IMR-90 (cell line): ENCODE results near the gene POU2AF2. TPM values are rescaled to one million over a fixed set of nuclear protein-coding genes. Genes with fewer than 3 reads are reported as not detected.
"Not testable (repeated sequence)": the region's sequence is repeated elsewhere in the genome, so short reads cannot be mapped to it uniquely, and the experiment has no call there.

Source experiments
- ATAC-seq: fragments of 200-7000 bp; cut with Tn5 transposase; 2 replicates; pipeline ENCODE4 v1.9.1; 2020; ENCODE audit warnings: low read depth, mild to moderate bottlenecking, moderate library complexity
- BruUV-seq: library from RNA; stranded (reverse); fragments of 400-500 nt; replicated peaks from 2 replicates; lab custom pipeline; 2021; lab: Mats Ljungman, UMichigan
- CTCF ChIA-PET: fragments of 300-600 bp; formaldehyde crosslinking; extraction: SDS; loops from one replicate; lab custom pipeline; 2021; ENCODE audit warnings: antibody characterized with exemption; lab: Yijun Ruan, JAX
- POLR2A ChIA-PET: fragments of 300-600 bp; sonication (Branson Sonifier 250); formaldehyde crosslinking; loops from one replicate; lab custom pipeline; 2022; ENCODE audit warnings: antibody characterized with exemption; ENCODE audit not compliant: unreplicated experiment; lab: Charles Lee
- DNase-seq: peaks from one replicate; pipeline ENCODE4 v3.0.0; 2013
- H2AFZ ChIP-seq: replicated peaks from 2 replicates; pipeline ENCODE3; 2013; ENCODE audit warnings: low read length, mild to moderate bottlenecking; ENCODE audit not compliant: poor library complexity
- H2AK5ac ChIP-seq: 2 replicates; pipeline ENCODE4 v1.6.1; 2013; ENCODE audit warnings: low read depth, low read length, inconsistent platforms
- H2AK9ac ChIP-seq: replicated peaks from 2 replicates; pipeline ENCODE3; 2013; ENCODE audit warnings: mild to moderate bottlenecking, low read depth, low read length, moderate library complexity; ENCODE audit not compliant: poor library complexity
- H2BK120ac ChIP-seq: 2 replicates; pipeline ENCODE4 v1.6.1; 2013; ENCODE audit warnings: low read depth, low read length, inconsistent platforms
- H2BK15ac ChIP-seq: 3 replicates; pipeline ENCODE4 v1.6.1; 2013; ENCODE audit warnings: low read depth, low read length, inconsistent platforms
- H2BK20ac ChIP-seq: 2 replicates; pipeline ENCODE4 v1.6.1; 2013; ENCODE audit warnings: low read depth, mild to moderate bottlenecking, inconsistent platforms, low read length, moderate library complexity
- H2BK5ac ChIP-seq: 2 replicates; pipeline ENCODE4 v1.6.1; 2013; ENCODE audit warnings: mild to moderate bottlenecking, low read depth, low read length, inconsistent platforms; ENCODE audit not compliant: poor library complexity, severe bottlenecking
- H3K14ac ChIP-seq: replicated peaks from 2 replicates; pipeline ENCODE4 v1.6.1; 2013; ENCODE audit warnings: low read depth, low read length, inconsistent platforms
- H3K18ac ChIP-seq: 2 replicates; pipeline ENCODE4 v1.6.1; 2013; ENCODE audit warnings: low read depth, low read length, control low read depth
- H3K23ac ChIP-seq: 2 replicates; pipeline ENCODE4 v1.6.1; 2013; ENCODE audit warnings: low read depth, low read length, inconsistent platforms
- H3K27ac ChIP-seq: 2 replicates; pipeline ENCODE4 v1.5.1; 2013; ENCODE audit warnings: mild to moderate bottlenecking, control low read depth, low read length; ENCODE audit not compliant: insufficient read depth
- H3K27me3 ChIP-seq: 2 replicates; pipeline ENCODE4 v1.6.1; 2013; ENCODE audit warnings: low read length; ENCODE audit not compliant: control insufficient read depth, insufficient read depth
- H3K36me3 ChIP-seq: 2 replicates; pipeline ENCODE4 v1.6.1; 2013; ENCODE audit warnings: low read length, mixed read lengths; ENCODE audit not compliant: control insufficient read depth, insufficient read depth
- H3K4ac ChIP-seq: 2 replicates; pipeline ENCODE4 v1.6.1; 2013; ENCODE audit warnings: low read depth, low read length, inconsistent platforms
- H3K4me1 ChIP-seq: 2 replicates; pipeline ENCODE4 v1.6.1; 2013; ENCODE audit warnings: low read length, mixed read lengths; ENCODE audit not compliant: control insufficient read depth, insufficient read depth
- H3K4me2 ChIP-seq: 2 replicates; pipeline ENCODE4 v1.6.1; 2013; ENCODE audit warnings: low read depth, mild to moderate bottlenecking, control low read depth, low read length, moderate library complexity
- H3K4me3 ChIP-seq: 2 replicates; pipeline ENCODE4 v1.5.1; 2013; ENCODE audit warnings: low read depth, mild to moderate bottlenecking, control low read depth, low read length, moderate library complexity; ENCODE audit not compliant: insufficient read depth
- H3K56ac ChIP-seq: 2 replicates; pipeline ENCODE4 v1.6.1; 2013; ENCODE audit warnings: low read length, inconsistent platforms; ENCODE audit not compliant: insufficient read depth; ENCODE audit errors: extremely low read depth
- H3K79me1 ChIP-seq, 2 experiments: 2 replicates each; pipeline ENCODE4 v1.6.1; 2013; ENCODE audit warnings: low read length in 2 of 2, inconsistent platforms in 1 of 2, low read depth in 1 of 2
- H3K9ac ChIP-seq: 2 replicates; pipeline ENCODE4 v1.6.1; 2013; ENCODE audit warnings: low read depth, low read length, control low read depth
- H3K9me1 ChIP-seq: 2 replicates; pipeline ENCODE4 v1.6.1; 2013; ENCODE audit warnings: low read length, inconsistent platforms; ENCODE audit not compliant: insufficient read depth
- H3K9me3 ChIP-seq: 2 replicates; pipeline ENCODE4 v1.6.1; 2013; ENCODE audit warnings: low read length; ENCODE audit not compliant: control insufficient read depth, insufficient read depth
- H4K20me1 ChIP-seq: 2 replicates; pipeline ENCODE4 v1.6.1; 2013; ENCODE audit warnings: low read length, inconsistent platforms; ENCODE audit not compliant: insufficient read depth
- H4K5ac ChIP-seq: 2 replicates; pipeline ENCODE4 v1.6.1; 2013; ENCODE audit warnings: mild to moderate bottlenecking, low read depth, low read length, control low read depth
- H4K8ac ChIP-seq, 2 experiments: 2 replicates each; pipeline ENCODE4 v1.6.1; 2013; ENCODE audit warnings: low read depth in 2 of 2, low read length in 2 of 2, control low read depth in 1 of 2, inconsistent platforms in 1 of 2
- H4K91ac ChIP-seq: 2 replicates; pipeline ENCODE4 v1.6.1; 2013; ENCODE audit warnings: low read depth, low read length, inconsistent platforms; ENCODE audit not compliant: insufficient read depth
- CEBPB ChIP-seq: IDR thresholded peaks from 2 replicates; pipeline ENCODE4 v1.6.1; 2012; ENCODE audit warnings: low read depth, low read length, improper control_type of control experiment
- CHD1 ChIP-seq: IDR thresholded peaks from 2 replicates; pipeline ENCODE4 v1.6.1; 2012; ENCODE audit warnings: low read depth, low read length, improper control_type of control experiment
- POLR2A ChIP-seq: IDR thresholded peaks from 2 replicates; pipeline ENCODE4 v1.6.1; 2012; ENCODE audit warnings: mild to moderate bottlenecking, low read depth, low read length
- SMC3 ChIP-seq: fragments of 150-350 bp; IDR thresholded peaks from 2 replicates; pipeline ENCODE4 v1.6.1; 2016; ENCODE audit warnings: low read depth, mild to moderate bottlenecking, antibody characterized with exemption, low read length, moderate library complexity
- WGBS, 2 experiments: methylation state at CpG; one replicate each; pipeline versions ENCODE4 v1.1.5 to v1.1.7; 2013; ENCODE audit warnings: missing lambda C conversion rate in 2 of 2; ENCODE audit not compliant: insufficient read length in 1 of 2; ENCODE audit errors: extremely low coverage in 2 of 2; 5-methylcytosine and 5-hydroxymethylcytosine counted together
- dilution Hi-C: fragments of 300-500 bp; cut with HindIII; formaldehyde crosslinking; loops from one replicate; pipeline ENCODE4 v1.14.3; 2018; ENCODE audit warnings: low sequenced_read_pairs; ENCODE audit not compliant: unreplicated experiment
- in situ Hi-C: fragments of 300-500 bp; cut with MboI; formaldehyde crosslinking; loops from 3 replicates; pipeline ENCODE4 v1.14.3; 2019; ENCODE audit warnings: low sequenced_read_pairs, inconsistent platforms, mixed read lengths
- intact Hi-C: fragments of 100-400 bp; cut with micrococcal nuclease; formaldehyde crosslinking; loops from 2 replicates; pipeline ENCODE4 v1.10.0; 2022
- polyA plus RNA-seq, 3 experiments: library from polyadenylated mRNA; depleted of rRNA; stranded (reverse); fragments of >200 nt; gene quantifications; 2 replicates each; pipeline ENCODE4 v1.2.3, GENCODE V29; 2012; ENCODE audit warnings: low replicate concordance in 1 of 3
- total RNA-seq: library from RNA; depleted of rRNA; stranded (reverse); fragments of >200 nt; gene quantifications from 2 replicates; pipeline ENCODE4 v1.2.3, GENCODE V29; 2012
- TF ChIP-seq, protein P1 (sequence below): fragments of 150-350 bp; IDR thresholded peaks from 2 replicates; pipeline ENCODE4 v1.6.1; 2017; ENCODE audit warnings: mild to moderate bottlenecking, antibody characterized with exemption, low read length, low read depth

The POU2AF2 gene
- total and polyA plus RNA-seq, 2 of the 4 experiments (the other 2 are of a cell fraction) = not detected

DNA sequence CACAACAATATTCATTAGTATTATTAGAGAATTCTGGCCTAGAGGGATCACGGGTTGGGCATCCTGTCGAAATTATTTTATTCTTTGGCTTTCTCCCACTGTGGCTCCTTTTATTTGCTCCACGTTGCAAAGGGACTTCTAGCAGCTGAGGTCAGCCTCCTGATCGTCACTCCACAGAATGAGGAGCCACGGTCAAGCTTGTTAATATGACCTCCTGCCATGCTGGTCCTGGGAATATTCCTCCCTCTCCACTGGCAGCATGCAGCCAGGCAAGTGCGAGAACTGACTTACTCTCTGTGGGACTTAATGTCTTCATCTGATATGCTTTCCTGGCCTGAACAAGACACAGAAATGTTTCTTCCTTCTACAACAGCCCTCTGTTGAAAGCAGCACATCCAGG is 73.8 kb downstream of the POU2AF2 start:
- Histone ChIP-seq H3K4me2 (no peak overlapping the region), H2AFZ (no peak overlapping the region), H3K4ac (no peak overlapping the region), H3K18ac (no peak overlapping the region), H4K8ac (no peak overlapping the region), H2BK20ac (no peak overlapping the region), H2AK9ac (no peak overlapping the region), H3K4me3 (no peak overlapping the region), H3K27me3 (peaks cover 8% of the 10 kb centered on the region), H3K9ac (no peak overlapping the region), H3K56ac (no peak overlapping the region), H4K5ac (no peak overlapping the region), H3K9me1 (0 out of 2 replicates have a peak, but pooled peaks cover 2% of the 10 kb centered on the region), H3K9me3 (no peaks in the 10 kb centered on the region), H3K36me3 (no peaks in the 10 kb centered on the region), H3K23ac (no peak overlapping the region), H4K20me1 (no peaks in the 10 kb centered on the region), H3K79me1 (no peaks in the 10 kb centered on the region), H3K14ac (no peak overlapping the region), H2BK5ac (no peak overlapping the region), H3K4me1 (peaks cover 2% of the 10 kb centered on the region), H4K91ac (no peak overlapping the region), H2AK5ac (no peak overlapping the region), H2BK120ac (no peak overlapping the region), H3K27ac (no peak overlapping the region), H2BK15ac (no peak overlapping the region)
- CTCF ChIA-PET = no interaction called here
- no TSS peak for BruUV-seq
- DNase-seq (no peak), ATAC-seq (no peak)
- dilution Hi-C loops (no loop called here), in situ Hi-C loops (no loop called here), intact Hi-C loops (no loop called here)
- POLR2A ChIA-PET = no interaction called here
- TF ChIP-seq POLR2A (no peak), SMC3 (no peak), CHD1 (no peak), CEBPB (no peak)
- TF ChIP-seq, protein P1, sequence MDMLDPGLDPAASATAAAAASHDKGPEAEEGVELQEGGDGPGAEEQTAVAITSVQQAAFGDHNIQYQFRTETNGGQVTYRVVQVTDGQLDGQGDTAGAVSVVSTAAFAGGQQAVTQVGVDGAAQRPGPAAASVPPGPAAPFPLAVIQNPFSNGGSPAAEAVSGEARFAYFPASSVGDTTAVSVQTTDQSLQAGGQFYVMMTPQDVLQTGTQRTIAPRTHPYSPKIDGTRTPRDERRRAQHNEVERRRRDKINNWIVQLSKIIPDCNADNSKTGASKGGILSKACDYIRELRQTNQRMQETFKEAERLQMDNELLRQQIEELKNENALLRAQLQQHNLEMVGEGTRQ = no peak
- WGBS, 2 experiments = 60% methylated on average over 4 of the region's 6 CpGs; no CpG with 5 or more reads in 1 of the 2 experiments

DNA sequence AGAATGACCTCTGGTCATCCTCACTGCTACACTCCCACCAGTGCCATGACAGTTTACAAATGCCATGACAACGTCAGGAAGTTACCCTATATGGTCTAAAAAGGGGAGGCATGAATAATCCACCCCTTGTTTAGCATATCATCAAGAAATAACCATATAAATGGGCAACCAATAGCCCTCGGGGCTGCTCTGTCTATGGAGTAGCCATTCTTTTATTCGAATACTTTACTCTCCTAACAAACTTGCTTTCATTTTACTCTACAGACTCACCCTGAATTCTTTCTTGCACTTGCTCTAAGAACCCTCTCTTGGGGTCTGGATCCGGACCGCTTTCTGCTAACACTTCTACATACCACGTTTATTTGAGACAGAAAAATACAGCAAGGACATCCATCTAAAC is 74.7 kb downstream of the POU2AF2 start:
- H2AFZ ChIP-seq, H2AK9ac ChIP-seq, H3K18ac ChIP-seq, H3K4me2 ChIP-seq, POLR2A ChIA-PET, H3K79me1 ChIP-seq, ATAC-seq, H3K36me3 ChIP-seq, H3K27ac ChIP-seq, in situ Hi-C loops, H2BK120ac ChIP-seq, H3K14ac ChIP-seq, H3K27me3 ChIP-seq, CTCF ChIA-PET, H4K8ac ChIP-seq, dilution Hi-C loops, H2AK5ac ChIP-seq, H2BK20ac ChIP-seq, H4K20me1 ChIP-seq, H3K4ac ChIP-seq, H3K9ac ChIP-seq, H2BK5ac ChIP-seq, H3K4me3 ChIP-seq, H2BK15ac ChIP-seq, DNase-seq, H4K5ac ChIP-seq, H3K56ac ChIP-seq, H3K9me3 ChIP-seq, H3K23ac ChIP-seq, intact Hi-C loops, H3K4me1 ChIP-seq, H4K91ac ChIP-seq, H3K9me1 ChIP-seq, BruUV-seq: not testable (repeated sequence)
- 93% methylated on average over 2 of the region's 6 CpGs; no CpG with 5 or more reads in 1 of the 2 experiments for WGBS, 2 experiments
